SK-N-SH (cell line): ENCODE measurements around the gene MROH2A. TPM values are rescaled to one million over a fixed set of nuclear protein-coding genes. Genes with fewer than 3 reads are reported as not detected.

Experiments used
- CTCF ChIA-PET: fragments of 300-600, 350-600 bp; formaldehyde crosslinking; extraction: SDS; loops from one replicate; lab custom pipeline; 2021; lab: Yijun Ruan, JAX
- POLR2A ChIA-PET: fragments of 350-600 bp; sonication (Branson Sonifier 250); formaldehyde crosslinking; extraction: SDS; loops from one replicate; lab custom pipeline; 2020; ENCODE audit warnings: antibody characterized with exemption, inconsistent platforms; lab: Yijun Ruan, JAX
- DNase-seq: peaks from one replicate; pipeline ENCODE4 v3.0.0; 2012
- H2AFZ ChIP-seq: fragments of 200-600 bp; sonication (generic); 2 replicates; pipeline ENCODE4 v1.8.1; 2016; ENCODE audit warnings: antibody characterized with exemption, mild to moderate bottlenecking, low read depth
- H3F3A ChIP-seq: fragments of 200-600 bp; sonication (generic); replicated peaks from 2 replicates; pipeline ENCODE3; 2016; ENCODE audit warnings: antibody characterized with exemption, mild to moderate bottlenecking; ENCODE audit not compliant: insufficient read depth
- H3K27ac ChIP-seq, 2 experiments: fragments of 200-500 bp in 1 of 2; fragments of 200-600 bp in 1 of 2; sonication (Bioruptor generic) in 1 of 2; sonication (generic), shearing (Covaris generic) in 1 of 2; 2 replicates each; pipeline versions ENCODE4 v1.5.1 to v1.6.1; 2014 to 2016; ENCODE audit warnings: low read depth in 2 of 2, inconsistent platforms in 1 of 2, low read length in 1 of 2, mild to moderate bottlenecking in 1 of 2, mixed read lengths in 1 of 2
- H3K27me3 ChIP-seq: fragments of 200-600 bp; sonication (generic), shearing (Covaris generic); 2 replicates; pipeline ENCODE4 v1.6.1; 2016; ENCODE audit warnings: mixed run types; ENCODE audit not compliant: insufficient read depth
- H3K36me3 ChIP-seq, 2 experiments: fragments of 200-500 bp in 1 of 2; fragments of 200-600 bp in 1 of 2; sonication (Bioruptor generic) in 1 of 2; sonication (generic) in 1 of 2; replicated peaks in 1 of 2; 2 replicates each; pipeline versions ENCODE3 to v1.5.1; 2014 to 2016; ENCODE audit warnings: low read length in 1 of 2, mild to moderate bottlenecking in 1 of 2; ENCODE audit not compliant: insufficient read depth in 2 of 2, control insufficient read depth in 1 of 2
- H3K4me1 ChIP-seq, 2 experiments: fragments of 200-500 bp in 1 of 2; fragments of 200-600 bp in 1 of 2; sonication (Bioruptor generic) in 1 of 2; sonication (generic), shearing (Covaris generic) in 1 of 2; 2 replicates each; pipeline versions ENCODE4 v1.5.1 to v1.6.1; 2014 to 2016; ENCODE audit warnings: low read depth in 1 of 2, low read length in 1 of 2, mixed run types in 1 of 2; ENCODE audit not compliant: insufficient read depth in 2 of 2, control insufficient read depth in 1 of 2
- H3K4me2 ChIP-seq: fragments of 200-600 bp; sonication (generic), shearing (Covaris generic); 2 replicates; pipeline ENCODE4 v1.6.1; 2017; ENCODE audit warnings: mixed run types
- H3K4me3 ChIP-seq, 2 experiments: fragments of 200-500 bp in 1 of 2; fragments of 200-600 bp in 1 of 2; sonication (Bioruptor generic) in 1 of 2; sonication (generic), shearing (Covaris generic) in 1 of 2; 2 replicates each; pipeline versions ENCODE4 v1.5.1 to v1.8.1; 2014 to 2016; ENCODE audit warnings: low read depth in 2 of 2, inconsistent platforms in 1 of 2, low read length in 1 of 2, mild to moderate bottlenecking in 1 of 2, mixed read lengths in 1 of 2, moderate library complexity in 1 of 2
- H3K79me2 ChIP-seq: fragments of 200-600 bp; sonication (generic); 2 replicates; pipeline ENCODE4 v1.8.1; 2017; ENCODE audit warnings: mild to moderate bottlenecking; ENCODE audit not compliant: insufficient read depth
- H3K9ac ChIP-seq: fragments of 200-600 bp; sonication (generic); 2 replicates; pipeline ENCODE4 v1.6.1; 2017; ENCODE audit warnings: mixed run types
- H3K9me2 ChIP-seq: fragments of 200-600 bp; sonication (generic); 2 replicates; pipeline ENCODE4 v1.6.1; 2017; ENCODE audit warnings: mixed run types
- H3K9me3 ChIP-seq: fragments of 200-600 bp; sonication (generic); 2 replicates; pipeline ENCODE4 v1.6.1; 2017; ENCODE audit warnings: mixed run types, mild to moderate bottlenecking, moderate library complexity
- H4K20me1 ChIP-seq: fragments of 200-600 bp; sonication (generic); 2 replicates; pipeline ENCODE4 v1.6.1; 2017; ENCODE audit warnings: mild to moderate bottlenecking, mixed run types; ENCODE audit not compliant: insufficient read depth
- CHD2 ChIP-seq: fragments of 150-350 bp; IDR thresholded peaks from 2 replicates; pipeline ENCODE4 v1.6.1; 2018; ENCODE audit warnings: low read length; ENCODE audit not compliant: partially characterized antibody
- EP300 ChIP-seq, 2 experiments: IDR thresholded peaks; 2 replicates each; pipeline versions ENCODE4 v1.4.0 to v1.6.1; 2012; ENCODE audit warnings: borderline replicate concordance in 1 of 2, low read depth in 1 of 2, low read length in 1 of 2
- FOSL2 ChIP-seq: IDR thresholded peaks from 2 replicates; pipeline ENCODE4 v1.4.0; 2012; ENCODE audit warnings: low read depth, mild to moderate bottlenecking, moderate library complexity, borderline replicate concordance
- GATA2 ChIP-seq: sonication (generic); formaldehyde crosslinking; IDR thresholded peaks from 2 replicates; pipeline ENCODE4 v1.5.0; 2020; ENCODE audit warnings: mild to moderate bottlenecking, missing genetic modification reagents
- JUND ChIP-seq: IDR thresholded peaks from 2 replicates; pipeline ENCODE4 v1.4.0; 2012
- MEF2A ChIP-seq: IDR thresholded peaks from 2 replicates; pipeline ENCODE4 v1.4.0; 2012; ENCODE audit warnings: low read depth, borderline replicate concordance
- MXI1 ChIP-seq: IDR thresholded peaks from 2 replicates; pipeline ENCODE4 v1.6.1; 2012; ENCODE audit warnings: mild to moderate bottlenecking, low read depth, low read length, improper control_type of control experiment
- NFIC ChIP-seq: IDR thresholded peaks from 2 replicates; pipeline ENCODE4 v1.4.0; 2012; ENCODE audit warnings: borderline replicate concordance
- SIN3A ChIP-seq: IDR thresholded peaks from 2 replicates; pipeline ENCODE4 v1.6.1; 2012; ENCODE audit warnings: low read depth, mild to moderate bottlenecking, low read length, moderate library complexity, borderline replicate concordance
- SMC3 ChIP-seq: IDR thresholded peaks from 2 replicates; pipeline ENCODE4 v1.6.1; 2012; ENCODE audit warnings: low read depth, low read length, improper control_type of control experiment
- TAF1 ChIP-seq: IDR thresholded peaks from 2 replicates; pipeline ENCODE4 v1.6.1; 2012; ENCODE audit warnings: low read depth, mild to moderate bottlenecking, low read length, moderate library complexity, borderline replicate concordance
- TEAD4 ChIP-seq: IDR thresholded peaks from 2 replicates; pipeline ENCODE4 v1.4.0; 2012; ENCODE audit warnings: mild to moderate bottlenecking, borderline replicate concordance; ENCODE audit not compliant: insufficient read depth
- YY1 ChIP-seq: IDR thresholded peaks from 2 replicates; pipeline ENCODE4 v1.4.0; 2012; ENCODE audit warnings: low read depth, mild to moderate bottlenecking
- WGBS: methylation state at CpG from one replicate; pipeline ENCODE4 v1.1.6; 2017; ENCODE audit warnings: low lambda C conversion rate; 5-methylcytosine and 5-hydroxymethylcytosine counted together
- polyA plus RNA-seq, 3 experiments: library from polyadenylated mRNA; depleted of rRNA; stranded (reverse); fragments of >200 nt; gene quantifications; 2 replicates each; pipeline ENCODE4 v1.2.3, GENCODE V29; 2012
- TF ChIP-seq, protein P1 (sequence below): IDR thresholded peaks from 2 replicates; pipeline ENCODE4 v1.4.0; 2012; ENCODE audit warnings: low read depth
- TF ChIP-seq, protein P2 (sequence below): IDR thresholded peaks from 2 replicates; pipeline ENCODE4 v1.4.0; 2012; ENCODE audit warnings: low read depth, borderline replicate concordance
- TF ChIP-seq, protein P3 (sequence below): IDR thresholded peaks from 2 replicates; pipeline ENCODE4; 2012
- TF ChIP-seq, protein P4 (sequence below): fragments of 150-350 bp; IDR thresholded peaks from 2 replicates; pipeline ENCODE4 v1.6.1; 2017; ENCODE audit warnings: antibody characterized with exemption, low read length, low read depth, borderline replicate concordance
- TF ChIP-seq, protein P5 (sequence below): IDR thresholded peaks from 2 replicates; pipeline ENCODE4 v1.6.1; 2012; ENCODE audit warnings: mild to moderate bottlenecking, low read depth, low read length, moderate library complexity

The MROH2A gene
- polyA plus RNA-seq, 1 of the 3 experiments (the other 2 are of a cell fraction), result 0.02 TPM

DNA sequence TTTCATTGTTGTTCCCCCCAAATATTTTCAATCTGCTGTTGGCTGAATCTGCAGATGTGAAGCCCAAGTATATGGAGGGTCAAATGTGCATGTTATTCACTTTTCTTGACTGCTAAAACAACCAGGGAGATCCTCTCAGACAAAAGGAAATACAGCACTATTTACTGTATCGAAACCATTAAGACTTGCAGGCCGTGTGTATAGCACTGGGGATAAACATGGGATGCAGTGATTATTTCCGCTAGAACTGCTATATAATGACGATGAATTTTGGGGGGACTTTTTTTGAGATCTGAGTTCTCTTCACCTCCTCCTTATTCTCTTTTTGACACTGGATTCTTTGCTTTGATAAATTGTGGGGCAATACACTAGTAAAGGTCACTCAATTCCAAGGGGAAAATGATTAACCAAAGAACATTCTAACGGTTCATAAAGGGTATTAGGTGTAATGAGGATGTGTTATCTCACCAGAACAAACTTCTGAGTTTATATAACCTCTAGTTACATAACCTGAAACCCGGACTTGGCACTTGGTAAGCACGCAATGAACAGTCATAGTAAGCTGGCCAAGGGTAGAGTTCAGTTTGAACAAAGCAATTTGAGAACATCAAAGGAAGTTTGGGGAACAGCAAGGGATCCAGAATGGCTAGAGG, 21.6 kb upstream of the MROH2A start:
- Histone ChIP-seq H3K27me3 (no peaks in the 10 kb centered on the region), H3K36me3 (no peaks in the 10 kb centered on the region), H3F3A (no peaks in the 10 kb centered on the region), H3K9me2 (no peaks in the 10 kb centered on the region), H2AFZ (no peak overlapping the region), H3K4me1 (no peaks in the 10 kb centered on the region), H3K4me3 (no peak overlapping the region), H3K9ac (no peak overlapping the region), H3K27ac (no peak overlapping the region), H4K20me1 (no peaks in the 10 kb centered on the region), H3K9me3 (no peaks in the 10 kb centered on the region), H3K4me2 (no peak overlapping the region), H3K79me2 (no peaks in the 10 kb centered on the region)
- 53% methylated on average over 7 of the region's 7 CpGs for WGBS
- TF ChIP-seq MXI1, result no peak
- TF ChIP-seq, protein P1, sequence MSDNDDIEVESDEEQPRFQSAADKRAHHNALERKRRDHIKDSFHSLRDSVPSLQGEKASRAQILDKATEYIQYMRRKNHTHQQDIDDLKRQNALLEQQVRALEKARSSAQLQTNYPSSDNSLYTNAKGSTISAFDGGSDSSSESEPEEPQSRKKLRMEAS, result no peak
- TF ChIP-seq, protein P2, sequence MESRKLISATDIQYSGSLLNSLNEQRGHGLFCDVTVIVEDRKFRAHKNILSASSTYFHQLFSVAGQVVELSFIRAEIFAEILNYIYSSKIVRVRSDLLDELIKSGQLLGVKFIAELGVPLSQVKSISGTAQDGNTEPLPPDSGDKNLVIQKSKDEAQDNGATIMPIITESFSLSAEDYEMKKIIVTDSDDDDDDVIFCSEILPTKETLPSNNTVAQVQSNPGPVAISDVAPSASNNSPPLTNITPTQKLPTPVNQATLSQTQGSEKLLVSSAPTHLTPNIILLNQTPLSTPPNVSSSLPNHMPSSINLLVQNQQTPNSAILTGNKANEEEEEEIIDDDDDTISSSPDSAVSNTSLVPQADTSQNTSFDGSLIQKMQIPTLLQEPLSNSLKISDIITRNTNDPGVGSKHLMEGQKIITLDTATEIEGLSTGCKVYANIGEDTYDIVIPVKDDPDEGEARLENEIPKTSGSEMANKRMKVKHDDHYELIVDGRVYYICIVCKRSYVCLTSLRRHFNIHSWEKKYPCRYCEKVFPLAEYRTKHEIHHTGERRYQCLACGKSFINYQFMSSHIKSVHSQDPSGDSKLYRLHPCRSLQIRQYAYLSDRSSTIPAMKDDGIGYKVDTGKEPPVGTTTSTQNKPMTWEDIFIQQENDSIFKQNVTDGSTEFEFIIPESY, result no peak
- no peak for TF ChIP-seq JUND
- TF ChIP-seq GATA2, result no peak
- TF ChIP-seq NFIC, result no peak
- TF ChIP-seq TAF1, result no peak
- TF ChIP-seq, protein P3, sequence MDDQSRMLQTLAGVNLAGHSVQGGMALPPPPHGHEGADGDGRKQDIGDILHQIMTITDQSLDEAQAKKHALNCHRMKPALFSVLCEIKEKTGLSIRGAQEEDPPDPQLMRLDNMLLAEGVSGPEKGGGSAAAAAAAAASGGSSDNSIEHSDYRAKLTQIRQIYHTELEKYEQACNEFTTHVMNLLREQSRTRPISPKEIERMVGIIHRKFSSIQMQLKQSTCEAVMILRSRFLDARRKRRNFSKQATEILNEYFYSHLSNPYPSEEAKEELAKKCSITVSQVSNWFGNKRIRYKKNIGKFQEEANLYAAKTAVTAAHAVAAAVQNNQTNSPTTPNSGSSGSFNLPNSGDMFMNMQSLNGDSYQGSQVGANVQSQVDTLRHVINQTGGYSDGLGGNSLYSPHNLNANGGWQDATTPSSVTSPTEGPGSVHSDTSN, result no peak
- TF ChIP-seq FOSL2, result no peak
- no peak for TF ChIP-seq SMC3
- no peak for TF ChIP-seq YY1
- TF ChIP-seq TEAD4, result no peak
- no peak for TF ChIP-seq CHD2
- TF ChIP-seq, protein P4, sequence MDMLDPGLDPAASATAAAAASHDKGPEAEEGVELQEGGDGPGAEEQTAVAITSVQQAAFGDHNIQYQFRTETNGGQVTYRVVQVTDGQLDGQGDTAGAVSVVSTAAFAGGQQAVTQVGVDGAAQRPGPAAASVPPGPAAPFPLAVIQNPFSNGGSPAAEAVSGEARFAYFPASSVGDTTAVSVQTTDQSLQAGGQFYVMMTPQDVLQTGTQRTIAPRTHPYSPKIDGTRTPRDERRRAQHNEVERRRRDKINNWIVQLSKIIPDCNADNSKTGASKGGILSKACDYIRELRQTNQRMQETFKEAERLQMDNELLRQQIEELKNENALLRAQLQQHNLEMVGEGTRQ, result no peak
- DNase-seq, result no peak
- POLR2A ChIA-PET, result no interaction called here
- CTCF ChIA-PET, result no interaction called here

DNA sequence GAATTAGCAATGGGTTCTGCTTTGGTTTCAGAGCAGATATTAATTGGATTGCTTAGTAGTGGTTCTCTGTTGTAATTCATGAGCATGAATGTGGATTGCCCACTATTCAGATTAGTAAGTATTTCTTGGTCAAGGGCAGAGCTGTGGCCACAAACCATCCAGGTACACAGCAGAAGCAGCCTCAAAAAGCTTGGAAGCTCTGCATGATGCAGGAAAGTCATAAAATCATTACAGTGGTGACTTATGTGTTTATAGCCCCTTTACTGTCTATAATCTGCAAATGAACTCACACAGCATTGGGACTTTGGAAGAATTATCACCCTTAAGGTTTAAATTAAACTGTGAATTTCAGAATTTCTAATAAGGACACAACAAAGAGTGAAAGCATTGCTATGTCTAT, 20.0 kb upstream of the MROH2A start:
- no peak overlapping the region for H3K27ac ChIP-seq
- no peak overlapping the region for H3K4me2 ChIP-seq
- no peaks in the 10 kb centered on the region for H3K36me3 ChIP-seq
- no peaks in the 10 kb centered on the region for H3K27me3 ChIP-seq
- H3K4me3 ChIP-seq, result no peak overlapping the region
- H3K9me2 ChIP-seq, result no peaks in the 10 kb centered on the region
- H2AFZ ChIP-seq, result no peak overlapping the region
- H3K4me1 ChIP-seq, result no peaks in the 10 kb centered on the region
- no peak for DNase-seq
- ChIA-PET CTCF (interaction anchor here (0.5 kb wide), 1 partner anchor 319 kb away, joined by 3 read pairs; no protein-coding TSS in a partner anchor), POLR2A (no interaction called here)
- no peaks in the 10 kb centered on the region for H3K79me2 ChIP-seq
- H3K9ac ChIP-seq, result no peak overlapping the region
- H4K20me1 ChIP-seq, result no peaks in the 10 kb centered on the region
- no peaks in the 10 kb centered on the region for H3F3A ChIP-seq
- no peaks in the 10 kb centered on the region for H3K9me3 ChIP-seq
- TF ChIP-seq, protein P1, result no peak
- TF ChIP-seq, protein P3, result no peak
- no peak for TF ChIP-seq EP300 (IDR thresholded peaks at IDR 0.05; ENCODE audit: borderline replicate concordance in 1 of 2, low read depth in 1 of 2, low read length in 1 of 2)
- TF ChIP-seq, protein P5, sequence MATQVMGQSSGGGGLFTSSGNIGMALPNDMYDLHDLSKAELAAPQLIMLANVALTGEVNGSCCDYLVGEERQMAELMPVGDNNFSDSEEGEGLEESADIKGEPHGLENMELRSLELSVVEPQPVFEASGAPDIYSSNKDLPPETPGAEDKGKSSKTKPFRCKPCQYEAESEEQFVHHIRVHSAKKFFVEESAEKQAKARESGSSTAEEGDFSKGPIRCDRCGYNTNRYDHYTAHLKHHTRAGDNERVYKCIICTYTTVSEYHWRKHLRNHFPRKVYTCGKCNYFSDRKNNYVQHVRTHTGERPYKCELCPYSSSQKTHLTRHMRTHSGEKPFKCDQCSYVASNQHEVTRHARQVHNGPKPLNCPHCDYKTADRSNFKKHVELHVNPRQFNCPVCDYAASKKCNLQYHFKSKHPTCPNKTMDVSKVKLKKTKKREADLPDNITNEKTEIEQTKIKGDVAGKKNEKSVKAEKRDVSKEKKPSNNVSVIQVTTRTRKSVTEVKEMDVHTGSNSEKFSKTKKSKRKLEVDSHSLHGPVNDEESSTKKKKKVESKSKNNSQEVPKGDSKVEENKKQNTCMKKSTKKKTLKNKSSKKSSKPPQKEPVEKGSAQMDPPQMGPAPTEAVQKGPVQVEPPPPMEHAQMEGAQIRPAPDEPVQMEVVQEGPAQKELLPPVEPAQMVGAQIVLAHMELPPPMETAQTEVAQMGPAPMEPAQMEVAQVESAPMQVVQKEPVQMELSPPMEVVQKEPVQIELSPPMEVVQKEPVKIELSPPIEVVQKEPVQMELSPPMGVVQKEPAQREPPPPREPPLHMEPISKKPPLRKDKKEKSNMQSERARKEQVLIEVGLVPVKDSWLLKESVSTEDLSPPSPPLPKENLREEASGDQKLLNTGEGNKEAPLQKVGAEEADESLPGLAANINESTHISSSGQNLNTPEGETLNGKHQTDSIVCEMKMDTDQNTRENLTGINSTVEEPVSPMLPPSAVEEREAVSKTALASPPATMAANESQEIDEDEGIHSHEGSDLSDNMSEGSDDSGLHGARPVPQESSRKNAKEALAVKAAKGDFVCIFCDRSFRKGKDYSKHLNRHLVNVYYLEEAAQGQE, result no peak
- no peak for TF ChIP-seq SIN3A
- TF ChIP-seq NFIC, result no peak
- no peak for TF ChIP-seq FOSL2
- TF ChIP-seq MEF2A, result no peak
- TF ChIP-seq TEAD4, result no peak
